ENCODE data around the gene FBXO44.

The FBXO44 gene

GRCh38 chr1:11646317-11646716, 8.4 kb upstream of the FBXO44 start:
- no peaks in the 10 kb centered on the region for H3K9me3 ChIP-seq (ENCODE audit: low read length)
- no peaks in the 10 kb centered on the region for H3F3A ChIP-seq (ENCODE audit: insufficient read depth, low read length)
- no peak overlapping the region for H3K9ac ChIP-seq (ENCODE audit: low read length)
- no peaks in the 10 kb centered on the region for H3K9me2 ChIP-seq (ENCODE audit: low read depth, low read length)
- H3K36me3 ChIP-seq (ENCODE audit: insufficient read depth, low read length): no peaks in the 10 kb centered on the region
- no peak overlapping the region for H3K27ac ChIP-seq (ENCODE audit: low read depth, low read length, poor library complexity, severe bottlenecking)
- peaks cover 20% of the 10 kb centered on the region for H3K4me1 ChIP-seq (ENCODE audit: insufficient read depth, low read length, severe bottlenecking)
- no peak overlapping the region for H3K4me2 ChIP-seq (ENCODE audit: low read length)
- H3K4me3 ChIP-seq (ENCODE audit: low read depth, low read length, poor library complexity, severe bottlenecking): no peak overlapping the region
- TF ChIP-seq CTCF (IDR thresholded peaks at IDR 0.05; ENCODE audit: low read length) (no peak), EZH2 (IDR thresholded peaks at IDR 0.05; ENCODE audit: borderline replicate concordance, low read length) (no peak)
- no peaks in the 10 kb centered on the region for H4K20me1 ChIP-seq (ENCODE audit: insufficient read depth, low read length)
- no peaks in the 10 kb centered on the region for H3K79me2 ChIP-seq (ENCODE audit: insufficient read depth, low read length)
- H2AFZ ChIP-seq (ENCODE audit: low read length): no peak overlapping the region
- H3K27me3 ChIP-seq (ENCODE audit: insufficient read depth, low read length): no peaks in the 10 kb centered on the region

- Histone ChIP-seq H3K79me2 (ENCODE audit: insufficient read depth, low read length) (no peaks in the 10 kb centered on the region), H3K27ac (ENCODE audit: low read depth, low read length, poor library complexity, severe bottlenecking) (no peak overlapping the region)
- no peak for TF ChIP-seq CTCF (IDR thresholded peaks at IDR 0.05; ENCODE audit: low read length)
- no peak for TF ChIP-seq EZH2 (IDR thresholded peaks at IDR 0.05; ENCODE audit: borderline replicate concordance, low read length)
Observed at GRCh38 chr1:11647333-11647732, 7.3 kb upstream of the FBXO44 start.

GRCh38 chr1:11648039-11648438, 6.6 kb upstream of the FBXO44 start:
- no peak overlapping the region for H3K4me2 ChIP-seq (ENCODE audit: low read length)
- TF ChIP-seq EZH2 (IDR thresholded peaks at IDR 0.05; ENCODE audit: borderline replicate concordance, low read length): no peak

More at GRCh38 chr1:11647333-11647732, 7.3 kb upstream of the FBXO44 start:
- H3K36me3 ChIP-seq (ENCODE audit: insufficient read depth, low read length): no peaks in the 10 kb centered on the region
- no peaks in the 10 kb centered on the region for H3K27me3 ChIP-seq (ENCODE audit: insufficient read depth, low read length)
- H3K9me3 ChIP-seq (ENCODE audit: low read length): no peaks in the 10 kb centered on the region
- no peaks in the 10 kb centered on the region for H4K20me1 ChIP-seq (ENCODE audit: insufficient read depth, low read length)
- H3K4me3 ChIP-seq (ENCODE audit: low read depth, low read length, poor library complexity, severe bottlenecking): no peak overlapping the region
- H2AFZ ChIP-seq (ENCODE audit: low read length): no peak overlapping the region
- no peaks in the 10 kb centered on the region for H3K9me2 ChIP-seq (ENCODE audit: low read depth, low read length)
- H3K4me1 ChIP-seq (ENCODE audit: insufficient read depth, low read length, severe bottlenecking): peaks cover 20% of the 10 kb centered on the region
- no peak overlapping the region for H3K4me2 ChIP-seq (ENCODE audit: low read length)
- no peak overlapping the region for H3K9ac ChIP-seq (ENCODE audit: low read length)
- H3F3A ChIP-seq (ENCODE audit: insufficient read depth, low read length): no peaks in the 10 kb centered on the region

GRCh38 chr1:11648732-11649158, 5.9 kb upstream of the FBXO44 start:
- Histone ChIP-seq H3K27ac (ENCODE audit: low read depth, low read length, poor library complexity, severe bottlenecking) (no peak overlapping the region), H3F3A (ENCODE audit: insufficient read depth, low read length) (no peaks in the 10 kb centered on the region), H3K27me3 (ENCODE audit: insufficient read depth, low read length) (no peaks in the 10 kb centered on the region), H3K9me2 (ENCODE audit: low read depth, low read length) (no peaks in the 10 kb centered on the region), H3K36me3 (ENCODE audit: insufficient read depth, low read length) (no peaks in the 10 kb centered on the region), H3K9ac (ENCODE audit: low read length) (no peak overlapping the region), H4K20me1 (ENCODE audit: insufficient read depth, low read length) (no peaks in the 10 kb centered on the region), H3K9me3 (ENCODE audit: low read length) (no peaks in the 10 kb centered on the region), H3K4me2 (ENCODE audit: low read length) (no peak overlapping the region), H3K4me3 (ENCODE audit: low read depth, low read length, poor library complexity, severe bottlenecking) (no peak overlapping the region), H3K4me1 (ENCODE audit: insufficient read depth, low read length, severe bottlenecking) (peaks cover 20% of the 10 kb centered on the region), H3K79me2 (ENCODE audit: insufficient read depth, low read length) (no peaks in the 10 kb centered on the region), H2AFZ (ENCODE audit: low read length) (no peak overlapping the region)
- TF ChIP-seq EZH2 (IDR thresholded peaks at IDR 0.05; ENCODE audit: borderline replicate concordance, low read length) (no peak), CTCF (IDR thresholded peaks at IDR 0.05; ENCODE audit: low read length) (no peak)

More at GRCh38 chr1:11648039-11648438, 6.6 kb upstream of the FBXO44 start:
- H3K27me3 ChIP-seq (ENCODE audit: insufficient read depth, low read length): no peaks in the 10 kb centered on the region
- H3K4me3 ChIP-seq (ENCODE audit: low read depth, low read length, poor library complexity, severe bottlenecking): no peak overlapping the region
- H3K9me3 ChIP-seq (ENCODE audit: low read length): no peaks in the 10 kb centered on the region
- H3K36me3 ChIP-seq (ENCODE audit: insufficient read depth, low read length): no peaks in the 10 kb centered on the region
- peaks cover 20% of the 10 kb centered on the region for H3K4me1 ChIP-seq (ENCODE audit: insufficient read depth, low read length, severe bottlenecking)
- H3K79me2 ChIP-seq (ENCODE audit: insufficient read depth, low read length): no peaks in the 10 kb centered on the region
- H4K20me1 ChIP-seq (ENCODE audit: insufficient read depth, low read length): no peaks in the 10 kb centered on the region
- no peak overlapping the region for H3K9ac ChIP-seq (ENCODE audit: low read length)
- H3K9me2 ChIP-seq (ENCODE audit: low read depth, low read length): no peaks in the 10 kb centered on the region
- no peak overlapping the region for H3K27ac ChIP-seq (ENCODE audit: low read depth, low read length, poor library complexity, severe bottlenecking)
- H3F3A ChIP-seq (ENCODE audit: insufficient read depth, low read length): no peaks in the 10 kb centered on the region
- H2AFZ ChIP-seq (ENCODE audit: low read length): no peak overlapping the region
